B cell (primary cell): Measurements from ENCODE around the gene OPN1SW. TPM values are rescaled to one million over a fixed set of nuclear protein-coding genes. Genes with fewer than 3 reads are reported as not detected.

ENCODE experiments used
- ATAC-seq: fragments of 200-7000 bp; cut with Tn5 transposase; one replicate; pipeline ENCODE4 v1.10.0; 2021; ENCODE audit warnings: low read depth, mild to moderate bottlenecking, moderate number of reproducible peaks, moderate library complexity
- CTCF ChIA-PET: fragments of 350-600 bp; sonication (Branson Sonifier 250); formaldehyde crosslinking; loops from one replicate; lab custom pipeline; 2021; ENCODE audit warnings: antibody characterized with exemption, inconsistent platforms; lab: Charles Lee
- POLR2A ChIA-PET: fragments of 350-600 bp; sonication (Branson Sonifier 250); formaldehyde crosslinking; loops from one replicate; lab custom pipeline; 2021; ENCODE audit warnings: antibody characterized with exemption; lab: Charles Lee
- DNase-seq: peaks from one replicate; pipeline ENCODE4 v3.0.0; 2013
- H2AFZ ChIP-seq: 2 replicates; pipeline ENCODE4 v1.6.1; 2012; ENCODE audit warnings: mild to moderate bottlenecking, low read depth, low read length; ENCODE audit not compliant: insufficient read depth, poor library complexity, severe bottlenecking
- H3K27ac ChIP-seq, 2 donors: 1 replicate in 1 of 2; 2 replicates in 1 of 2; pipeline ENCODE4 v1.5.1; 2012 to 2013; ENCODE audit warnings: low read length in 2 of 2, mild to moderate bottlenecking in 2 of 2, moderate library complexity in 1 of 2
- H3K27me3 ChIP-seq, 4 experiments: fragments of 200-600 bp in 1 of 4; sonication (generic) in 1 of 4; replicated peaks in 1 of 4; 1 replicate in 2 of 4; 2 replicates in 2 of 4; pipeline versions ENCODE4 v1.6.1 to v1.7.0; 2013 to 2016; ENCODE audit warnings: low read length in 3 of 4, mild to moderate bottlenecking in 2 of 4, mixed read lengths in 1 of 4, moderate library complexity in 1 of 4; ENCODE audit not compliant: insufficient read depth in 4 of 4, control insufficient read depth in 3 of 4; ENCODE audit errors: control extremely low read depth in 1 of 4
- H3K36me3 ChIP-seq, 2 experiments: replicated peaks in 1 of 2; 1 replicate in 1 of 2; 2 replicates in 1 of 2; pipeline versions ENCODE4 v1.6.1 to v1.7.1; 2013; ENCODE audit warnings: low read length in 1 of 2; ENCODE audit not compliant: insufficient read depth in 2 of 2, control insufficient read depth in 1 of 2; ENCODE audit errors: control extremely low read depth in 1 of 2, extremely low read depth in 1 of 2
- H3K4me1 ChIP-seq, 2 donors: fragments of 200-600 bp in 1 of 2; sonication (generic) in 1 of 2; 1 replicate in 1 of 2; 2 replicates in 1 of 2; pipeline versions ENCODE4 v1.5.1 to v1.6.1; 2013 to 2017; ENCODE audit warnings: low read length in 2 of 2; ENCODE audit not compliant: control insufficient read depth in 2 of 2, insufficient read depth in 2 of 2
- H3K4me2 ChIP-seq: replicated peaks from 2 replicates; pipeline ENCODE3; 2012; ENCODE audit warnings: mild to moderate bottlenecking, low read depth, low read length; ENCODE audit not compliant: poor library complexity, severe bottlenecking
- H3K4me3 ChIP-seq, 5 experiments: fragments of 200-600 bp in 1 of 5; sonication (generic) in 1 of 5; 1 replicate in 3 of 5; 2 replicates in 2 of 5; pipeline versions ENCODE4 v1.5.1 to v1.7.0; 2011 to 2016; ENCODE audit warnings: low read length in 4 of 5, mild to moderate bottlenecking in 4 of 5, low read depth in 2 of 5, control low read depth in 1 of 5, moderate library complexity in 1 of 5; ENCODE audit not compliant: insufficient read depth in 1 of 5; ENCODE audit errors: control extremely low read depth in 1 of 5, extremely low read depth in 1 of 5
- H3K79me2 ChIP-seq: fragments of 200-600 bp; sonication (generic); one replicate; pipeline ENCODE4 v1.6.0; 2016; ENCODE audit warnings: low read length; ENCODE audit not compliant: control insufficient read depth, insufficient read depth
- H3K9ac ChIP-seq: fragments of 200-600 bp; sonication (generic); 2 replicates; pipeline ENCODE4 v1.6.1; 2017; ENCODE audit warnings: mild to moderate bottlenecking, low read length, moderate library complexity
- H3K9me3 ChIP-seq, 3 donors: one replicate each; pipeline versions ENCODE4 v1.6.1 to v1.7.1; 2013; ENCODE audit warnings: low read length in 2 of 3; ENCODE audit not compliant: control insufficient read depth in 2 of 3, insufficient read depth in 1 of 3; ENCODE audit errors: control extremely low read depth in 1 of 3
- H4K20me1 ChIP-seq: 2 replicates; pipeline ENCODE4 v1.6.0; 2012; ENCODE audit warnings: mild to moderate bottlenecking, low read length; ENCODE audit not compliant: insufficient read depth, control insufficient read depth, poor library complexity, severe bottlenecking
- H3K27ac Mint-ChIP-seq: one replicate; pipeline ENCODE4 v1.8.0; 2021; ENCODE audit warnings: mixed read lengths
- H3K27me3 Mint-ChIP-seq: one replicate; pipeline ENCODE4 v1.8.0; 2021; ENCODE audit warnings: mixed read lengths
- H3K4me1 Mint-ChIP-seq: one replicate; pipeline ENCODE4 v1.8.0; 2021; ENCODE audit warnings: mixed read lengths
- H3K4me3 Mint-ChIP-seq: one replicate; pipeline ENCODE4 v1.8.0; 2021; ENCODE audit warnings: mixed read lengths
- H3K9me3 Mint-ChIP-seq: one replicate; pipeline ENCODE4 v1.8.0; 2022; ENCODE audit warnings: mixed read lengths; ENCODE audit not compliant: insufficient read depth
- EZH2 ChIP-seq: IDR thresholded peaks from 2 replicates; pipeline ENCODE4 v1.6.1; 2012; ENCODE audit warnings: borderline replicate concordance, low read depth, mild to moderate bottlenecking, moderate library complexity, low read length; ENCODE audit not compliant: insufficient read depth, poor library complexity, severe bottlenecking
- WGBS: methylation state at CpG from one replicate; pipeline ENCODE4 v1.1.5; 2013; ENCODE audit warnings: missing lambda C conversion rate; ENCODE audit not compliant: insufficient coverage; 5-methylcytosine and 5-hydroxymethylcytosine counted together
- intact Hi-C: fragments of 100-400 bp; cut with micrococcal nuclease; formaldehyde crosslinking; loops from one replicate; pipeline ENCODE4 v1.10.0; 2022
- polyA plus RNA-seq: library from polyadenylated mRNA; depleted of rRNA; stranded (reverse); fragments of >200 nt; gene quantifications from 2 replicates; pipeline ENCODE4 v1.2.3, GENCODE V29; 2012
- total RNA-seq, 2 donors: library from RNA; stranded (reverse); fragments of 120-200 nt in 1 of 2; gene quantifications; 1 replicate in 1 of 2; 2 replicates in 1 of 2; pipeline versions ENCODE4 v1.2.3 to v1.2.4, GENCODE V29; 2013 to 2022
- TF ChIP-seq, protein P1 (sequence below): fragments of 200-600 bp; IDR thresholded peaks from one replicate; pipeline ENCODE4 v1.8.0; 2022; ENCODE audit warnings: antibody characterized with exemption, mild to moderate bottlenecking

The OPN1SW gene
- total and polyA plus RNA-seq, 2 donors (not counting 1 experiment from before 2014, with no cell fraction given), result not detected

GRCh38 chr7:128790315-128791041 is 14.9 kb upstream of the OPN1SW start:
- H4K20me1 ChIP-seq, result no peaks in the 10 kb centered on the region
- H2AFZ ChIP-seq, result peak overlapping the region; percentile 96
- H3K4me2 ChIP-seq, result peak overlapping the region; percentile 100
- 19% methylated on average over 39 of the region's 45 CpGs for WGBS
- peaks cover 9 to 15% of the 10 kb centered on the region in 2 donors for H3K4me1 ChIP-seq
- H3K4me3 ChIP-seq, result peak overlapping the region in 4 of 5 experiments; percentile 71 to 87 (median 78)
- no peak for TF ChIP-seq EZH2
- TF ChIP-seq, protein P1, sequence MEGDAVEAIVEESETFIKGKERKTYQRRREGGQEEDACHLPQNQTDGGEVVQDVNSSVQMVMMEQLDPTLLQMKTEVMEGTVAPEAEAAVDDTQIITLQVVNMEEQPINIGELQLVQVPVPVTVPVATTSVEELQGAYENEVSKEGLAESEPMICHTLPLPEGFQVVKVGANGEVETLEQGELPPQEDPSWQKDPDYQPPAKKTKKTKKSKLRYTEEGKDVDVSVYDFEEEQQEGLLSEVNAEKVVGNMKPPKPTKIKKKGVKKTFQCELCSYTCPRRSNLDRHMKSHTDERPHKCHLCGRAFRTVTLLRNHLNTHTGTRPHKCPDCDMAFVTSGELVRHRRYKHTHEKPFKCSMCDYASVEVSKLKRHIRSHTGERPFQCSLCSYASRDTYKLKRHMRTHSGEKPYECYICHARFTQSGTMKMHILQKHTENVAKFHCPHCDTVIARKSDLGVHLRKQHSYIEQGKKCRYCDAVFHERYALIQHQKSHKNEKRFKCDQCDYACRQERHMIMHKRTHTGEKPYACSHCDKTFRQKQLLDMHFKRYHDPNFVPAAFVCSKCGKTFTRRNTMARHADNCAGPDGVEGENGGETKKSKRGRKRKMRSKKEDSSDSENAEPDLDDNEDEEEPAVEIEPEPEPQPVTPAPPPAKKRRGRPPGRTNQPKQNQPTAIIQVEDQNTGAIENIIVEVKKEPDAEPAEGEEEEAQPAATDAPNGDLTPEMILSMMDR, result no peak
- intact Hi-C loops, result loop anchor here (1.0 to 2.0 kb wide), 3 partner anchors 51 to 93 kb away; partner anchors contain the start of genes ATP6V1F and CALU
- no peaks in the 10 kb centered on the region for H3K79me2 ChIP-seq
- no peaks in the 10 kb centered on the region for H3K9me3 ChIP-seq
- no peaks in the 10 kb centered on the region for H3K36me3 ChIP-seq
- H3K27me3 Mint-ChIP-seq, result no peaks in the 10 kb centered on the region
- H3K4me3 Mint-ChIP-seq, result peak overlapping the region; percentile 80
- H3K27ac Mint-ChIP-seq, result peak overlapping the region; percentile 52
- peak overlapping the region; percentile 84 for H3K9ac ChIP-seq
- H3K27me3 ChIP-seq, result no peaks in the 10 kb centered on the region
- no peak overlapping the region for H3K27ac ChIP-seq
- peak; percentile 28 for ATAC-seq
- peaks cover 9% of the 10 kb centered on the region for H3K4me1 Mint-ChIP-seq
- POLR2A ChIA-PET, result interaction anchor here (1.0 kb wide), 1 partner anchor 51 kb away, joined by 3 read pairs; the partner anchor contains the start of gene CALU
- H3K9me3 Mint-ChIP-seq, result no peaks in the 10 kb centered on the region
- CTCF ChIA-PET, result no interaction called here
- DNase-seq, result peak; percentile 43
